Endothelial cell of umbilical vein (primary cell): ENCODE results near the gene VEPH1. TPM values are rescaled to one million over a fixed set of nuclear protein-coding genes. Genes with fewer than 3 reads are reported as not detected.
A peak's percentile ranks its signal among the peaks of the same experiment; 100 is the strongest.

Source experiments
- BruUV-seq: library from RNA; stranded (reverse); fragments of 400-500 nt; replicated peaks from 2 replicates; lab custom pipeline; 2021; lab: Mats Ljungman, UMichigan
- CTCF ChIA-PET: fragments of 300-600, 350-600 bp; sonication (Branson Sonifier 250); formaldehyde crosslinking; loops from one replicate; lab custom pipeline; 2021; ENCODE audit warnings: antibody characterized with exemption, inconsistent platforms; lab: Charles Lee
- POLR2A ChIA-PET: fragments of 300-600, 350-600 bp; sonication (Branson Sonifier 250); formaldehyde crosslinking; loops from one replicate; lab custom pipeline; 2021; ENCODE audit warnings: antibody characterized with exemption, inconsistent platforms; lab: Charles Lee
- DNase-seq: peaks from one replicate; pipeline ENCODE4 v3.0.0-alpha.2; 2011; ENCODE audit warnings: low read depth, low spot score
- FAIRE-seq: peaks from 2 replicates; lab custom pipeline; 2011; peaks lifted over from hg19 to GRCh38; lab: Jason Lieb, UNC
- H2AFZ ChIP-seq: 2 replicates; pipeline ENCODE4 v1.6.0; 2012; ENCODE audit warnings: low read depth, low read length, control low read depth, inconsistent platforms
- H3K27ac ChIP-seq: 2 replicates; pipeline ENCODE4 v1.5.1; 2011; ENCODE audit warnings: low read depth, mild to moderate bottlenecking, control low read depth, low read length, moderate library complexity; ENCODE audit not compliant: insufficient read depth
- H3K27me3 ChIP-seq, 2 experiments: 2 replicates each; pipeline versions ENCODE4 v1.6.0 to v1.6.1; 2011; ENCODE audit warnings: low read length in 2 of 2, mixed read lengths in 1 of 2; ENCODE audit not compliant: control insufficient read depth in 2 of 2, insufficient read depth in 2 of 2
- H3K36me3 ChIP-seq, 2 experiments: 2 replicates in 1 of 2; 3 replicates in 1 of 2; pipeline ENCODE4 v1.5.1; 2011; ENCODE audit warnings: low read length in 2 of 2, mild to moderate bottlenecking in 1 of 2, moderate library complexity in 1 of 2; ENCODE audit not compliant: control insufficient read depth in 2 of 2, insufficient read depth in 2 of 2; ENCODE audit errors: extremely low read depth in 1 of 2
- H3K4me1 ChIP-seq: 3 replicates; pipeline ENCODE4 v1.5.1; 2011; ENCODE audit warnings: mild to moderate bottlenecking, low read length; ENCODE audit not compliant: control insufficient read depth, insufficient read depth; ENCODE audit errors: extremely low read depth
- H3K4me2 ChIP-seq: 2 replicates; pipeline ENCODE4 v1.6.1; 2011; ENCODE audit warnings: low read length, control low read depth, mixed read lengths; ENCODE audit not compliant: insufficient read depth
- H3K4me3 ChIP-seq, 3 experiments: fragments of 200-600 bp in 1 of 3; sonication (generic), shearing (Covaris generic) in 1 of 3; replicated peaks in 1 of 3; 2 replicates each; pipeline ENCODE4 v1.5.1; 2011 to 2016; ENCODE audit warnings: control low read depth in 3 of 3, low read length in 3 of 3, mild to moderate bottlenecking in 2 of 3, inconsistent platforms in 1 of 3, low read depth in 1 of 3, moderate library complexity in 1 of 3; ENCODE audit not compliant: insufficient read depth in 1 of 3
- H3K79me2 ChIP-seq: 2 replicates; pipeline ENCODE4 v1.6.0; 2012; ENCODE audit warnings: low read length, inconsistent platforms; ENCODE audit not compliant: control insufficient read depth, insufficient read depth
- H3K9ac ChIP-seq: replicated peaks from 2 replicates; pipeline ENCODE3; 2011; ENCODE audit warnings: low read length, control low read depth; ENCODE audit not compliant: insufficient read depth; ENCODE audit errors: extremely low read depth
- H3K9me1 ChIP-seq: replicated peaks from 3 replicates; pipeline ENCODE4 v1.6.0; 2011; ENCODE audit warnings: mild to moderate bottlenecking, low read length; ENCODE audit not compliant: control insufficient read depth, insufficient read depth; ENCODE audit errors: extremely low read depth
- H3K9me3 ChIP-seq: replicated peaks from 2 replicates; pipeline ENCODE4 v1.5.1; 2012; ENCODE audit warnings: low read length, inconsistent platforms; ENCODE audit not compliant: control insufficient read depth, insufficient read depth
- H4K20me1 ChIP-seq: replicated peaks from 2 replicates; pipeline ENCODE3; 2011; ENCODE audit warnings: mild to moderate bottlenecking, low read length; ENCODE audit not compliant: control insufficient read depth, insufficient read depth; ENCODE audit errors: extremely low read depth
- CTCF ChIP-seq, 2 donors: IDR thresholded peaks; 1 replicate in 1 of 2; 2 replicates in 1 of 2; pipeline ENCODE4 v1.5.1; 2011; ENCODE audit warnings: low read length in 2 of 2, mild to moderate bottlenecking in 2 of 2, moderate library complexity in 2 of 2, control low read depth in 1 of 2, inconsistent platforms in 1 of 2, low read depth in 1 of 2; ENCODE audit not compliant: insufficient read depth in 1 of 2; ENCODE audit errors: extremely low read depth in 1 of 2
- EZH2 ChIP-seq: IDR thresholded peaks from 2 replicates; pipeline ENCODE4 v1.6.1; 2012; ENCODE audit warnings: borderline replicate concordance, low read depth, mild to moderate bottlenecking, moderate library complexity, low read length, inconsistent platforms; ENCODE audit not compliant: severe bottlenecking
- FOS ChIP-seq: IDR thresholded peaks from 2 replicates; pipeline ENCODE4 v1.6.1; 2011; ENCODE audit warnings: mild to moderate bottlenecking, low read length, moderate library complexity, borderline replicate concordance; ENCODE audit not compliant: insufficient read depth
- GATA2 ChIP-seq: IDR thresholded peaks from 2 replicates; pipeline ENCODE4 v1.7.0; 2011; ENCODE audit warnings: low read depth, mild to moderate bottlenecking, moderate library complexity, mixed read lengths, low read length; ENCODE audit not compliant: insufficient read length, insufficient read depth
- JUN ChIP-seq: IDR thresholded peaks from 2 replicates; pipeline ENCODE4 v1.6.1; 2011; ENCODE audit warnings: borderline replicate concordance, low read depth; ENCODE audit not compliant: insufficient read length, insufficient read depth
- MAX ChIP-seq: IDR thresholded peaks from 2 replicates; pipeline ENCODE4 v1.6.1; 2011; ENCODE audit not compliant: insufficient read depth, insufficient read length
- MYC ChIP-seq: IDR thresholded peaks from one replicate; pipeline ENCODE4 v1.6.1; 2011; ENCODE audit warnings: mild to moderate bottlenecking, low read depth, low read length
- POLR2A ChIP-seq: IDR thresholded peaks from 2 replicates; pipeline ENCODE4 v1.6.1; 2012; ENCODE audit warnings: low read depth, mild to moderate bottlenecking, control low read depth, low read length
- dilution Hi-C: fragments of 300-500 bp; cut with MboI; formaldehyde crosslinking; loops from one replicate; pipeline ENCODE4 v1.15.0; 2019; ENCODE audit warnings: low sequenced_read_pairs; ENCODE audit not compliant: extremely low pct_ligation_motif_present
- intact Hi-C: fragments of 100-400 bp; cut with micrococcal nuclease; formaldehyde crosslinking; loops from one replicate; pipeline ENCODE4 v1.10.0; 2022
- polyA plus RNA-seq, 4 experiments: library from polyadenylated mRNA; depleted of rRNA in 3 of 4; stranded (reverse) in 3 of 4; unstranded in 1 of 4; fragments of >200 nt; gene quantifications; 2 replicates each; pipeline versions ENCODE4 v1.2.1 to v1.2.3, GENCODE V29; 2011 to 2012; ENCODE audit warnings: missing spikeins in 1 of 4
- total RNA-seq: library from RNA; stranded (reverse); gene quantifications from 2 replicates; pipeline ENCODE4 v1.2.3, GENCODE V29; 2021

Gene VEPH1
- total and polyA plus RNA-seq, 2 donors (not counting 3 experiments of a cell fraction or from before 2014, with no cell fraction given) = 42.9 to 136 TPM

GRCh38 chr3:157329551-157329950, 173.7 kb downstream of the VEPH1 start:
- ChIA-PET CTCF (interaction anchor here (0.9 to 2.3 kb wide), 7 partner anchors 8 to 125 kb away, joined by 3 to 7 read pairs (median 3); no protein-coding TSS in a partner anchor), POLR2A (no interaction called here)
- dilution Hi-C loops = no loop called here
- Histone ChIP-seq H3K36me3 (peaks cover 0 to 4% of the 10 kb centered on the region in 2 experiments), H3K9ac (no peak overlapping the region), H3K27ac (no peak overlapping the region), H3K27me3 (no peaks in the 10 kb centered on the region), H2AFZ (no peak overlapping the region), H3K4me2 (peak overlapping the region; percentile 10), H4K20me1 (no peaks in the 10 kb centered on the region), H3K4me3 (no peak overlapping the region), H3K9me3 (no peaks in the 10 kb centered on the region), H3K79me2 (no peaks in the 10 kb centered on the region), H3K9me1 (no peaks in the 10 kb centered on the region), H3K4me1 (peaks cover 15% of the 10 kb centered on the region)
- TF ChIP-seq POLR2A (no peak), FOS (no peak), MAX (no peak), JUN (no peak), GATA2 (no peak), CTCF (IDR thresholded peaks at IDR 0.05; ENCODE audit: extremely low read depth in 1 of 2, insufficient read depth in 1 of 2, low read depth in 1 of 2, low read length in 2 of 2) (no peak), EZH2 (no peak), MYC (no peak)
- DNase-seq (no peak), FAIRE-seq (no peak)
- BruUV-seq = no TSS peak
- intact Hi-C loops = no loop called here
